Activated CD8-positive, alpha-beta memory T cell treated with anti-CD3 and anti-CD28 coated beads, Interleukin-2, amount 50 U/mL, for 1 hour (primary cell): Measurements from ENCODE around the gene PIGU.
A peak's percentile ranks its signal among the peaks of the same experiment; 100 is the strongest.

Experiments used
- DNase-seq: peaks from one replicate; pipeline ENCODE4 v3.0.0-alpha.2; 2020; ENCODE audit errors: extremely low read depth

Gene PIGU

DNA sequence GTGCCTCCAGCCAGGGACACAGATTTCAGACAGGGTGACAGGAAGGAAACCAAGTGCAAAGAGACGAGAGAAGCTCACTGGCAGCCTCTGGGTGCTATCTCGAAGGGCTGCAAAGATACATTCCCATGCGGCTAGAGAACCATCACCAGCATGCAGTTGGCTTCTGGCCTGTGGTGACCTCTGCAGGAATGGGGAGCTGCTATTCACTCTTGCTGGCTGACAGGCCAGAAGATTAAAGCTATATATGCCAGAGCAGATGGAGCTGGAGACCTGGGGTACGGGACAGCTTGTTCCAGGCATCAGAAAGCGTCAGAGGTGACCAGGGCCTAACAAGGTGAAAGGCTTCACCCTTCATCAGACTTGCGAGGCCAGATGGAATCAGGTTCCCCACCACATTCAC, 98.4 kb downstream of the PIGU start:
- DNase-seq = no peak

DNA sequence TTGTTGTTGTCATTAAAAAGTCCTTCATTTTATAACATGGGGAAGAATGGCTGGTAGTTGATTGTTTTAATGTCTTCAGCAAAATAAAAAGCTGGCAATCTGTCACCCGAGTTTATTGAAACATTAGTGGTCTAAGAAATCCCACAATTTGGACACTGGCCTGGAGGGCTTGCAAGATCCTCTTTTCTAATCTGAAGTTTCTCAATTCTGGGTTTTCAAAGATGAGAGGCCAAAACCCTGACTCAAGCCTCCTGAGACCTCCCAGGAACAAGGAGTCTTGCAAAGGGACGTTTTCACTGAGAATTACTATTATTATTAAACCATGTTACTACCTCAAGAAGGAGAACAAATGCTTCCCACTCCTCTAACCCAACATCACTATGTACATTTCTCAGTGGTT, 98.9 kb downstream of the PIGU start:
- no peak for DNase-seq

DNA sequence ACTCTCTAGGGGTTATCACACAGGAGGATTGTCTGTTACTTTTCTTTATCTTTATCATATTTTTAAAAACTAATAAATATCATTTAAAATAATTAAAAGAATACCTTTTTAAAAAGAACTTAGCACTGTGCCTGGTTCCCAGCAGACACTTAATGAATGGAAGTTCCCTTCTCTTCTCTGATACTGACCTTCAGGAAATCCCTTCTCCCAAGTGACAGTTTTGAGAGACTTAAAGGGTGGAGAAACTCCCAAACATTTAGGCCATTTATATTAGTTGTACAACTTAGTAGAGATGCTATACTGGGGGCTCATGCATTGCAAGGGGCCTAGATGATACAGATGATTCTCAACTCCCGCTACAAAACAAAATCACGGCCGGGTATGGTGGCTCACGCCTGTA, 99.8 kb downstream of the PIGU start:
- no peak for DNase-seq

DNA sequence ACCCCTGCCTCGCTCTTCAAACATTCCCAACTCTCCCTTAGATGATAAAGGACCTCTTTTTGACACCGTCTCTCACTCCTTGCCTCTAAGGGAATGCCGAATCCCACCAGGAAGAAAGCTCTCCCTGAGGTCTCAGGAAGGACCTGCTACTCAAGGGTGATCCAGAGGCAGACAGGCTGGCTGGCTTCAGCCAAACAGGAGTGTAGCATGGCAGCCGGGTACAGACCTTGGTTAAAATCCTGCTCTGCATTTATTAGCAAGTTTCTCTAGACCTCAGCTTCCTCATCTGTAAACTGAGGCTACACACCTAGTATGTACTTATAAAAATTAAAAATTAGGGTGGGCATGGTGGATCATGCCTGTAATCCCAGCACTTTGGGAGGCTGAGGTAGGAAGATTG, 101.1 kb downstream of the PIGU start:
- no peak for DNase-seq

DNA sequence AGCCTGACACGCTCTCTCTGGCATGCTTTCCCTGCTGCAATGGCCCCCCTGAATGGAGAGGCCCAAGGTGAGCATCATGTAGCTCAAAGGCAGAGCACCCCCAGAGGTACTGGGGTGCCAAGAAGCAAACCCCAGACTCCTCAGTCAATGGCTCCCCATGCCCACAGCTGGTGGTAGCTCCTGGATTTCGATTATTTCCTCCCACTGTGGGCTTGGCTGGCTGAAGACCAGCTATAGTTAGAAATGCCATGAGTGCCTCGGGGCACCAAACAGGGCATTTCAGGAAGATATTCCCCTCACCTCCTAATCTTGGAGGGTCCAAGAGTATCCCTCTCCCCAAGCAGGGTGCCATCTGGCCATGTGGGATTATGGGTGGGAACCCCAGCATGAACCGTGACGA, 101.6 kb downstream of the PIGU start:
- DNase-seq = no peak

DNA sequence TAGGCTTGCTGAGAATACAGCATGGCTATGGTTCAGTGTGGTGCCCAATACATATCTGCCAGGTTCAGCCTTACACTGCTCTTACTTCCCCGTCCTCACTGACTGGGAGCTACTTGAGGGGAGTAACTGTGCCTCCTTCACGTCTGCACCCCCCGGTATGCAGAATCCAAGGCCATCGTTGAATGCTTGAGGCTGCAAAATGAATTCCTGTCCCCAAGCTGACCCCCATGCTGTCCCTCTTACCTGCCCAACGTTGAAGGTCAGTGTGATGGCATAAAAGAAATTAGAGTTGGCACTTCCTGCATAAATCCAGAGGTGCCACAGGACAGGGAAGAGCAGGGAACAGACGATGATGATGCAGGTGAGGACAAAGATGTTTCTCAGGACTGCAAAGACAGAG, 102.0 kb downstream of the PIGU start:
- DNase-seq = no peak

DNA sequence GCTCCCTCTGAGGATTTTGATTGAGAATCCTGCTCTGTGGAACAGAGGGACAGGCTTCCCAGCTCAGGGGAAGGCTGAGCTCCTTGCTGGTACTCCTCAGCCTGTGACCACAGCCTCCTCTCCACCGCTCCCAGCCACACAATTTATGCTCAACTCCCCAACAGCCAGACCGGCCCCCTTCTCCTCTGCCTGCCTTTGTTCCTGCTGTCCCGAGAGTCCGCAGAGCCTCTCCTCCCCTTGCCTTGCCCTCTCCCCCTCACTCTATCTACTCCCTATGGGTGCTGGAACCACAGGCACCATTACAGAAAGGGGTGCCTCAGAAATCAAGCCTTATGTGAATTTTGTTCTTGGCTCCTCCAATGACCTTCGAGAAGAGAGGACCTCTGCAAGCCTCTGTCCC, 102.5 kb downstream of the PIGU start:
- no peak for DNase-seq

DNA sequence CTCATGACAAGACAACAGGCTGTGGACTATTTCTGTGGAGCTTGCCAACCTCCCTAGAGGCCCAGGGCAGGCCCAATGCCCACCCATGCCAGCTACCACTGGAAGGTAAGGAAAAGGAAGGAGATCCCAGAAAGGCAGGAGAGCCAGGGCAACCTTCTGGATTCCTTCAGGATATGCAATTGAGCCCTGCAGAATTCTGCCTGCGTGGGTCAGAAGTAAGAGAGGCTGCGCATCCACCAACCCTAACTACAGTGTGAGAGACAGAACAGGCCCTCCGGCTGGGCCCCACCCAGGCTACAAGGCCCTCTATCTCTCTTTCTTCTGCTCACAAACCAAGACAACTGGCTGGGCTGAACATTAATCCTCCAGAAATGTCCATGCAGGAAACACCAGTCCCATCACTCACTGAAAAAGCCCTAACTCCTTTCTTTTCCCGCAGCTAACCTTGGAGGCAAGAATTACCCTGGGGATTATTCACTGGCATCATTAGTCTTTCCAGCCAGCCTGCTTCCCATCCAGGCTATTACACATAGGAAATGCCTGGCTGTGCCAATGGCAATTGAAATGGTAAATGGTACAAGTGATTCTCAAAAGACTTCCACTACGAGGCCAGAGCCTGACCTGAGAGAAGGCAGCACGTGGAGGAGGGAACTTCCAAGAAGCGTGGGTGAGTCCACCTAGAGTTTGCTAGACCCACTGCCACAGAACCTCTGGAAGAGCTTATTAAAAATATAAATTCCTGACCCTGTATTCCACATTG, 103.2 kb downstream of the PIGU start:
- no peak for DNase-seq

DNA sequence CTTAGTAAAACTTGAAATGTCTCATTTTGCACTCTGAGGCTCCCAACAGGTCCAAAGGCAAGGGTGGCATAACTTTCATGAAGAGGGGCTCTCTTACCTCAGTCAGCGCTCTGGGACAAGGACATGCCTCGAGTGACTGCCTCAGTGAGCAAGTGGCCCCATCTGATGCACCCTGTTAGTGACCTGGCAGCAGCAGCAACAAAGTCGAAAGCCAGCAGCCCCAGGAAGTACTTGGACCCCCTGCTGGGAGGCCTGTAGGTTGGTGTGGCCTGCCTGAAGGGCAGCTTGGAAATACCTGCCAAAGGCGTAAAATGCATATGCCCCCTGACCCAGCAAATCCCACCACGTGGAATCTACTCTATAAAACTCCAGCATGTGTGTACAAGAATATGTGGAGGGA, 105.1 kb downstream of the PIGU start:
- no peak for DNase-seq

DNA sequence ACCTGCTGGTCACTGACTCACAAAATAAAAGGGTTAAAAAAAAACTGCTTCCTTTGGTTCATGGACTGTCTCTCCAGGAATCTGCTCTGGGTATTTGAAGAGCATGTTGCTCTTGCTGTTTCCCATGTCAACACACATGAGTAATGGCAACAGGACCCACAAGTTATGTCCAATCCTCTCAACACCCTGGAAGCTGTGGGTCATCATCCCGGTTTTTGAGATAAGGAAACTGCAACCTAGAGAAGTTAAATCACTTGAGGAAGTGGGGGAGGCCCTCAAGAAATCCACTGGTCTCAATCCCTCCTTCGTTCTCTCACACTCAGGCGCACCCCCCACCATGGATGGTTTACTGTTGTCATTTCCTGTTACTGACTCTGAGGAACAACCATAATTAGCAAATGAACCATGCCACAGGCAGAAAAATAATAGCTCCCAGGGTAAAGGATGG, 106.0 kb downstream of the PIGU start:
- no peak for DNase-seq

DNA sequence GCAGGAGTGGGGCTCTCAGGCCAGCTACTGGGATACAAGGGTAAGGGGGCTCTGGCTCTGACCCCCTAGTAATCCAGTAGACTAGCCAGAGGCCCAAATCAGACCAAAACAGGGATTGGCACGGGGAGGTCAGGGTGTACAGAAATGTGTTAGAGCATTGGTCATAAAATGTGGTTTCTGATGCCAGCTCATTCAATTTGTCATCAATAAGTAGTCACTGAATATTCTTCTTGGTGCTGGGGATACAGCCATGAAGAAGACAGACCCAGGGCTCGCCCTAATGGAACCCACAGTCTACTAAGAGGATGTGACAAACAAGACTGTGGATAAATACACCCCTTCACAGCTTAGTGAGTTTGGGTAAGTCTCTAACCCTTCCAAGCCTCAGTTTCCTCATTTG, 107.3 kb downstream of the PIGU start:
- DNase-seq = no peak

DNA sequence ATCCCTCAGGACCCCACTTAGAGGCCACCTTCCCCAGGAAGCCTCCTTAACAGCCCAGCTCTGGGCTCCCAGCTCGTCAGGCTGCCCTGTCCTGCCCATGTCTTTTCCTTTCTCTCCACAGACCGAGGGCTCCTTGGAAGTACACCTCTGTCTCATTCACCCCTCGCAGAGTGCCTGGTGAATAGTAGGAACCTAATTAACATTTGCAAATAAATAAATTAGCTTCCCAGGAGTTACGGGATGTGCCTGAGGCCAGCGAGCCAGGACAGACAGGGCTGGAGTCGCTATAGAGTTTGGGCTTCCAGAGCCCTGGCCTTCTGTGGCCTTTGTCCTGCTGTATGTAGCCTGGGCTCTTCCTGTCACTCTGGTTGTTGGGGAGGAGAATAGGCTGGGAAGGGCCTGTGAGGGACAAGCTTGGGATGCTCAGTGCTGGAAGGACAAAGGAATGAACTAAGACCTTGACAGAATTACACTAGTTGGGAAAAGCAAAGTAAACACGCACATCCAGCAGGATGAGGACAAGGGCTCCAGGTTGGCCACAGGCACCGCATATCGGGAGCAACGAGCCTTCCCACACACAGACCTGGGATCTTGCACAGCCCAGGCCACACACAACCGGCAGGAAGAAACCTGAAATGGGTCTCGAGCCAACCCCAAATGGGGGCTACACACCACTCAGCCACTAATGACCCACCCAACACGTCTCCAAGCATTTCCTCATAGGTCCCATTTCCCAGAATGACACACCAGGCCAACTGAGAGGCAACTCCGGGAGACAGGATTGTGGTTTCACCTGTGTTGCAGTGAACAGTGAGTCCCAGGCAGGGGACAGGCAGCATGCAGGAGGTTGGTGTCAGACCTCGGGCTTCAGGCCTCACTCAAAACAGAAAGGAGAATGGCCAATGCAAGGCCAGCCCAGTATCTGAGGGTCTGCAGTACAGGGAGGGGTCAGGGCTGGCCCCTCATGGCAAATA, 108.7 kb downstream of the PIGU start:
- no peak for DNase-seq

DNA sequence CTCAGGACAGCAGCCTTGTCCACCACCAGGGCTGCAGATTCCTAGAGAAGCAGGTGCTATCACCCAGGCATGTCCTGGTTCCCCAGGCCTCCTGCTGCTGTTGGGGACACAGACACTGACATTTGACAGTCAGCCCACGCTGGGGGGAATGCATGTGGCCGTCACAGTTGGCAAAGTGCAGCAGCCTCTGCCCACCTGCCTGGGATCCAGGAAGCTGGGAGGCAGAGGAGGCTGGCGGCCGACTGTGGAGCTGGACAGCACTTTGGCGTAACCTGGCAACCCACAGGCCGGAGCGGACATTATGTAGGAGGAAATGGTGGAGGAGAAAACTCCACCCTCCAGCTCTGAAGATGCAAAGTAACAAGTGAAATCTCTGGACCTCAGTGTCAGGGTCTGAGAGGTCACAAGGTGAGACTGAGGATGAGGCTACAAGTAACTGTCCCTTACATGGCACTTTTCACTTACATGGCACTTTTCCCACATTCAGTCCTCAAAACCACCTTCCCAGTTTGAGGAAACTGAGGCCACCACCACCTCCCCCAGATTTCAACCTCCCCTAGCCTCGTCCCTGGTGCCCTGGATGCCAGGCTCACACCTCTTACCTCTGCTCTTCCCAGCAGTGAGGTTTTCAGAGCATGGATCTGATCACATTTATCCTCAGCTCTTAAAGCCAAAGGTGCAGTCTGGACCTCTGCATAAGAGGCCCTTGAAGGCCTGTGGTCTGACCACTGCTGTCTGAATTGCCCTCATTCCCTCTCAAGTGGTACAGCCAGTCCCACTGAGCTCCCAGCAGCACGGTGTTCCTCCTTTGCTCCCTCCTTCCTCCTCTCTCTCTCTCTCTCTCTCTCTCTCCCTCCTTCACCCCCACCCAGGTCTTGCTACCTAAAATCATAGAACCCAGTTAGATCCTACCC, 109.7 kb downstream of the PIGU start:
- no peak for DNase-seq

DNA sequence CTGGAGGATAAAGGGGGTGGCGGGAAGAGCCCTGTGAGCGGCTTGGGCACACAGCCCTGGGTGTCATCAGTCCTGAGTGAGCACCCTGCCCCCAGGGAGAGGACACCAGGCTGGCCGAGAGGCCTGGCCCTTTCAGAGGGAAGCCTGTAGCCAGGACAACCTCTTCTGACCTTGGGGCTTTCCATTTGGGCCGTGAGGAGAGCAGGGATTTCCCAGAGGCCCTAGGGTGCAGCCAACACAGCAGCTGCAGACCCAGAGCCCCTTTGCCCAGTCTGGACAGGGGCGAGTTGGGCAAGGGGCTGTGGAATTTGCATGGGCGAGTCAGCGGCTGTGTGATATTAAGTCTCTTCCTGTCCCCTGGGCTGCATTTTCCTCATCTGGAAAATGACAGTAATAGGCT, 112.1 kb downstream of the PIGU start:
- no peak for DNase-seq

DNA sequence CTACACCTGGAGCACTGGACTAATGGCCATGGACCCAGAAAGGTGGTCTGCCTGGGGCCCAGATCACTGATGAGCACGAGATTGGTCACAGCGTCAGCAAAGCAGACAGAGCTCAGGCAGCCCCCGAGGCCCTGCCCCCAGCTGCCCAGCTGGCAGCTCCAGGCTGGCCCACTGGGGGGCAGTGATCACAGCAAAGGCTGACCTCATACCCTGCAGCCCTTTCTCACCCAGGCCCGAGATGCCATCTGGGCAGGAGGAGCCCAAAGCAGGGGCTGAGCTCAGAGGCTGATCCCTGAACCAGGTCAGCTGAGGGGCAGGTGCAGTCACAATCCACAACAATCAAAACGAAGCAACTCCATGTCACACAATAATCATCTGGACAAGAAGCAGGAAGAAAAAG, 114.3 kb downstream of the PIGU start:
- no peak for DNase-seq

DNA sequence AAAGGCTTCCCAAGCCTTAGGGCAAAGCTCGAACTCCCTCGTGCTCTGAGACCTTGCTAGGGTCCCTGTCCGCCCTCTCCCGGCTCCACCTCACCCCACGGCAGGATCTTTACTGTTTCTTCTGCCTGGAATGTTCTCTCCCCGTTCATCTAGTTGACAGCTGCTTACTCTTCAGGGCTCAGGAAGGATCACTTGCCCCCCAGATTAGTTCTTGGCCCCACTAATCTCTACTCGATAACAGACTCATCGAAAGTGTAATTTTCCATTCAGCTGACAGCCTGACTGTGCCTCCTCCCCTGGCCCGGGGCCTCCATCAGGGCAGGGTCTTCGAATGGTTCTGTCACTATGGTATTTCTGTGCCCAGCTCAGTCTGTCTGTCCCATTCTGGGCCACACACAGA, 115.2 kb downstream of the PIGU start:
- DNase-seq = no peak

DNA sequence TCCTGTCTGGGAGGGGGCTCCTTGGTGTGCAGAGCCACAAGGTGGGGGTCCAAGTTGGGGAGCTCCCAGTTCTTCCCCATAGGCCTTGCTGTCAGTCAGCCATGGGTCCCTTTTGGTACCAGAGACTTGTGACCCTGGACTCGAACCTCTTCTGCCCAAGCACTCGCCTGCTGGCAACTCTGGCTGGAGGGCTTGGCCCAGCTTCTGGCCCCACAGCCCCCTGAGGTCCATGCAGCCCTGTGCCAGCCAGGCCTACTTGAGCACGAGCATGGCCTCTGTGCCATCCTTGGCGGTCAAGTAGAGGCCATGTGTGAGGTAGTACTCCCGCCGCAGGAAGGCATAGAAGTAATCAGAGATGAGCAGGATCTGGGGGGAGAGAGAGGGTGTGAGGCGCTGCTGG, 116.3 kb downstream of the PIGU start:
- no peak for DNase-seq

DNA sequence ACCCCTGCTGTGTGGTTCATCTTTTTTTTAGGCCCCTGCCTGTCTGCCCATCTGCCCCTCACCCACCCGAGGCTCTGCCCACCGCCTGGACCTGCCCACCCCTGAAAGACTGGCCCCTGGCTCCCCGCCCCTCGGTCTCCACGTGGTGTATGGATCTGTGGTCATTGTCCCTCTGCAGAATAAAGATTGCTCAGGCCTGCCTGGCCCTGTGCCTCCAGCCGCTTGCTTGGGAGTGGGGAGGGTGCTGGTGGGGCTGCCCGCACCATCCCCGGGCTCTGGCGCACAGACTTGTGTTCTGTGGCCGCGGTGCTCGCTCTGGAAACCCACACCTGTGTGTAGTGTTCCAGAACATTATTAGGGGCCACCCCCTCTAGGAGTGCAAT, 116.8 kb downstream of the PIGU start:
- DNase-seq = no peak

DNA sequence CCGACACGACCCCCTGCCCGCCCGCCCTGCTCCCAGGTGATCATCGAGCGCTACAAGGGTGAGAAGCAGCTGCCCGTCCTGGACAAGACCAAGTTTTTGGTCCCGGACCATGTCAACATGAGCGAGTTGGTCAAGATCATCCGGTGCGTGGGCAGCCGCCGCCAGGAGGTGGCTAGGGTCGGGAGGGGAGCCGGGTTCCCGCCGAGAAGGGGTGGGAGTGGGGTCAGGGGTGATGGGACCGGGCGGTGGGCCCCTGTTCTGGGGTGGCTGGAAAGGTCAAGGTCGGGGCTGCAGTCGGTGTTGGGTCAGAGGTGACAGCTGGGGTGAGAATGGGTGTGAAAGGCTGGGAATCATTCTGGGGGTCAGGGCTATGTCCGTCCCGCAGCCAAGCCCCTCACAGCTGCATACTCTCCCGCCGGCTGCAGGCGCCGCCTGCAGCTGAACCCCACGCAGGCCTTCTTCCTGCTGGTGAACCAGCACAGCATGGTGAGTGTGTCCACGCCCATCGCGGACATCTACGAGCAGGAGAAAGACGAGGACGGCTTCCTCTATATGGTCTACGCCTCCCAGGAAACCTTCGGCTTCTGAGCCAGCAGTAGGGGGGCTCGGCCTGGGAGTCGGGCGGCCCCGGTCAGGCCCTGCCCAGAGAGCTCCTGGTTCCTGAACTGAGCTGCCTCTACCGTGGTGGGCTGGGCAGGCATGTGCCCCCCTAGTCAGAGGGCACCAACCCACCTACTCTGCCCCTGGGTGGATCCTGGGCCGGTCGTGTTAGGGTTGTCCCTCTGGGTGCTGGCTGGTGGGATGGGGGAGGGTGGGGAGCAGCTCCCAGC, 117.4 kb downstream of the PIGU start:
- DNase-seq = no peak

DNA sequence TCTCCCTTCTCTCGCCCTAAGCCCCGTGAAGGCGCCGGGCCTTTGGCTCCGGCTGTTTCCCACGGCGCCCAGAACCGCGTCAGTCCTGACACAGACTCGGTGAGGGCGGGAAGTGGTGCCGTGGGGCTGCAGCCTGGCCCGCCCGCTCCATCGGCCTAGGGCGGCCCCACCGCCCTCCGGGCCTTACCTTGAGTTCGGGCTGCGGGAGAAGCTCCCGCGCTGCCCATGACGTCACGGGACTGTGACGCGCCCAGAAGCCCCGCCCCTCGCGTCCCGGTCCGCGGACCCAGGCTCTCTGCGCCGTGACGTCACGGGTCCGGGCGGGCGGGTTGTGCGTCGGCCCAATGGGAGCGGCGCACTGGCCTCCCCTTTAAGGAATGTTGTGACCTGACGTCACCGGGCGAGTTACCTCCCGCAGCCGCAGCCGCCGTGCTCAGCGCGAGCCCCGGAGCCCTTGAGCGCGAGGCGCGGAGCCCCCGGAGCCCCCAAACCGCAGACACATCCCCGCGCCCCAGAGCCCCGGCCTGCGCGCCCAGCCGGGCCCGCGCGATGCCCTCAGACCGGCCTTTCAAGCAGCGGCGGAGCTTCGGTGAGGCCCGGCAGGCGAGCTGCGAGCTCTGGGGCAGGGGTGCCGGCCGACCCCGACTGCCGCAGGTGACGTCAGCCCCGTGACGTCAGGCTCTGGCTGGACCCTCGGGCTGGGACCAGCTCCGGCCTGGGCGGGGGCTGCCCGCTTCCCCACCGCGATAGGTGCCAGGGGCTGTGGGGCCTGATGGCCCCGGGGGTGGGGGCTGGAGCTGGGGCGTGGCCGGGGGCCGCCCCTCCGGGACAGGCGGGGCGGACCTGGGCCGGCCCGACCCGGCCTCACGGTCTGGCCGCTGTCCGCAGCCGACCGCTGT, 118.3 kb downstream of the PIGU start, which contains the start of gene MAP1LC3A:
TSS of gene MAP1LC3A (plus strand) at position 399 of the 899 bp plus-strand sequence. CDS start at position 550, 151 bp downstream.
- DNase-seq = peak; percentile 87
